ENCODE data around the gene MRPL57. TPM values are rescaled to one million over a fixed set of nuclear protein-coding genes. Genes with fewer than 3 reads are reported as not detected.

MRPL57 gene
- total RNA-seq, 1 donor from 2014 or later = 31.9 TPM

DNA sequence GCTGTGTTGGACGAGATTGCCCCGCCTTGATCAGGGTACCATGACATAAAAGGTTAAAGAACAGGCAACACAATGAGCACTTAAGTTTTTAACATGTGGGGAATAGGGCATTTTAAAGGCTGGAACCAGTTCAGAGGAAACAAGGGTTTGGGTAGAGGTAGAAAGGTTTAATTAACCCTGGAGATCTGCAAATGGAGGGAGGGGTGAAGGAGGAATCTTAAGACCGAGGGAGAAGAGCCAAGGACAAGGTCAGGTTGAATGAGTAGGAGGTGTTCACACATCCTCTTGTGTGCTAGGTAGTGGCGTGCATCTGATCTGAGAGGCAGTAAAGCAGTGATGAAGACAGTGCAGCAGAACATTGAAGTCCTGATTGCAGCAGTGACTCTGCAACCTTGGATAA, 28.6 kb upstream of the MRPL57 start:
- intact Hi-C loops (cut with DNase I) = no loop called here
- Histone ChIP-seq H3K27ac (no peak overlapping the region), H3K36me3 (peaks cover 0 to 37% of the 10 kb centered on the region in 2 donors), H3K9me3 (no peaks in the 10 kb centered on the region), H3K27me3 (no peaks in the 10 kb centered on the region), H3K4me1 (peaks cover 30% of the 10 kb centered on the region), H3K4me3 (no peak overlapping the region)
- TF ChIP-seq POLR2AphosphoS5 (IDR thresholded peaks at IDR 0.05; ENCODE audit: insufficient read depth in 1 of 2, low read depth in 1 of 2) (no peak), CTCF (IDR thresholded peaks at IDR 0.05) (no peak), POLR2A (IDR thresholded peaks at IDR 0.05) (no peak)
- DNase-seq (ENCODE audit: extremely low spot score in 2 of 2) = no peak

DNA sequence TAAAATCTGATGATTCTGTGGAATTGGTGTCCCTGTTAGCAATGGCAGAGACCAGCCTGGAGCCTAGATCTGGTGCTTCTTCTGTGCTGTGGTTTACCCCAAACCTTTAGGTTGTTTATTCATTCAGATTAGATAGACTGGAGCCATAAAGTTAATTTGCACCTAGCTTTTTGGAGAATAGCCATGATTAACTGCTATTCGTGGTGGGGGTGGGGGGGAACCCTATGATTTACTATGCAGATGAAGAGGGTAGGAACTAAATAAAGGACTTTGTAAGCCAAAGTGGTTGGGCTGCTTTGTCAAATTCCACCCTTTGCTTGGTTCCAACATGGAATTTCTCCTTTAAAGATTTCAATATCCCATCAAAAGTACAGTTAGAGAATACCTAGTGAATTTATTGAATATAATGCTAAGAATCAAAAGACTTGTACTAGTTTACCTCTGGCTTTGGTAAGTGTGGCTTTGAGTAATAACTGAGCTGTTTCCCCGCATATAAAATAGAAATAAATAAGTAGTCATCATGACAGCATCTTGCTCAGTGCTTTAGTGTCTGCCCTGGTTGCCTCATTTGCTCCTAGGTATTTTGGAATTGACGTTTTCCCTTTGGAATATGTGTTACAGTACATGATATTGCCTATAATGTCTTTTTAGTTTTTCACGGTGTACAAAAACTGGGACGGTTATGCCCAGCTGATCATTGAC, 27.8 kb upstream of the MRPL57 start:
- Histone ChIP-seq H3K4me3 (no peak overlapping the region), H3K27me3 (no peaks in the 10 kb centered on the region), H3K9me3 (no peaks in the 10 kb centered on the region), H3K4me1 (peaks cover 21% of the 10 kb centered on the region), H3K27ac (no peak overlapping the region), H3K36me3 (peaks cover 0 to 30% of the 10 kb centered on the region in 2 donors)
- DNase-seq (ENCODE audit: extremely low spot score in 2 of 2) = no peak
- intact Hi-C loops (cut with DNase I) = no loop called here
- no peak for TF ChIP-seq POLR2AphosphoS5 (IDR thresholded peaks at IDR 0.05; ENCODE audit: insufficient read depth in 1 of 2, low read depth in 1 of 2)
- TF ChIP-seq POLR2A (IDR thresholded peaks at IDR 0.05) = no peak
- TF ChIP-seq CTCF (IDR thresholded peaks at IDR 0.05) = no peak

DNA sequence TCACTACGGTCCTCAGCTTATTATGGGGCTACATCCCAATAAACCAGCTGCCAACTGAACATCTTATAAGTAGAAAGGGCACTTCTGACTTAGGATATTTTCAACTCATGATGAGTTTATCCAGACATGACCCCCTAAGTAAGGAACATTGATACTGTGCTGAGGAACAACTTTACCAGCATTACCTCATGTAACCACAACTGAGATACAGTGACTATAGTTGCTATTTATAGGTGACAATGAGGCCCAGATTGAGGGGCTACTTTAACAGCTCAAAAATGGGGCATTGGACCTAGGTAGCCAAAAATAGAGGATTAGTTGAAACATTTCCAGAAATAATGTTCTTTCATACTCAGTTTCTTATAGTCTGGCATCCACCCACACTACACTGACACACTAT, 26.9 kb upstream of the MRPL57 start:
- TF ChIP-seq CTCF (IDR thresholded peaks at IDR 0.05) = no peak
- no peak for TF ChIP-seq POLR2A (IDR thresholded peaks at IDR 0.05)
- TF ChIP-seq POLR2AphosphoS5 (IDR thresholded peaks at IDR 0.05; ENCODE audit: insufficient read depth in 1 of 2, low read depth in 1 of 2) = no peak
- Histone ChIP-seq H3K36me3 (peaks cover 0 to 27% of the 10 kb centered on the region in 2 donors), H3K27me3 (no peaks in the 10 kb centered on the region), H3K4me1 (peaks cover 12% of the 10 kb centered on the region), H3K27ac (no peak overlapping the region), H3K9me3 (no peaks in the 10 kb centered on the region), H3K4me3 (no peak overlapping the region)
- intact Hi-C loops (cut with DNase I) = no loop called here
- no peak for DNase-seq (ENCODE audit: extremely low spot score in 2 of 2)

DNA sequence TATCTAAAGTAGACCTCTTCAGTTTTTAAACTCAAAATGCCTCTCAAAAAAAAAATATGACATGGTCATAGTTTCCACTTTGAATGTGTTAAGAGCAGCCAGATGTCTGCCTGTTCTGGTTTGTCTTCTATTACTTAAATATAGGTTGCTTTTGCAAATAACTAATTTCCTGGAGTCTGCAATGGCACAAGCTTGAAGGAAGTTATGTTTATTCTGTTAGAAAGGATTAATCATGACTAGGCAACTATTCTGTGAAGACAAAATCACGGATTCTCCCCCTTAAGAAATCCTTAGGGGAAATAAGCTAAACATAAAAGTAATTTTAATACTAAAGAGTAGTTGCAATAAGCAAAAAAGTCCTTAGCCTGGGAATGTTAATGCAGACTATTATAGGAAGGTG, 26.4 kb upstream of the MRPL57 start:
- Histone ChIP-seq H3K27me3 (no peaks in the 10 kb centered on the region), H3K4me1 (peaks cover 8% of the 10 kb centered on the region), H3K27ac (no peak overlapping the region), H3K4me3 (no peak overlapping the region), H3K36me3 (peaks cover 0 to 27% of the 10 kb centered on the region in 2 donors), H3K9me3 (no peaks in the 10 kb centered on the region)
- DNase-seq (ENCODE audit: extremely low spot score in 2 of 2) = no peak
- no peak for TF ChIP-seq CTCF (IDR thresholded peaks at IDR 0.05)
- TF ChIP-seq POLR2AphosphoS5 (IDR thresholded peaks at IDR 0.05; ENCODE audit: insufficient read depth in 1 of 2, low read depth in 1 of 2) = no peak
- TF ChIP-seq POLR2A (IDR thresholded peaks at IDR 0.05) = no peak
- intact Hi-C loops (cut with DNase I) = no loop called here

GRCh38 chr13:21152251-21152899, 24.1 kb upstream of the MRPL57 start:
- Histone ChIP-seq H3K27ac (no peak overlapping the region), H3K9me3 (no peaks in the 10 kb centered on the region), H3K4me3 (no peak overlapping the region), H3K27me3 (no peaks in the 10 kb centered on the region), H3K4me1 (no peaks in the 10 kb centered on the region), H3K36me3 (peaks cover 0 to 9% of the 10 kb centered on the region in 2 donors)
- DNase-seq (ENCODE audit: extremely low spot score in 2 of 2) = no peak
- intact Hi-C loops (cut with DNase I) = no loop called here
- TF ChIP-seq CTCF (IDR thresholded peaks at IDR 0.05) = no peak
- TF ChIP-seq POLR2AphosphoS5 (IDR thresholded peaks at IDR 0.05; ENCODE audit: insufficient read depth in 1 of 2, low read depth in 1 of 2) = no peak
- no peak for TF ChIP-seq POLR2A (IDR thresholded peaks at IDR 0.05)

All from vagina (tissue), 2 donors.